Measurements from ENCODE around the gene UTF1.

GRCh38 chr10:133258066-133258817, 28.2 kb downstream of the UTF1 start:
- TF ChIP-seq POLR2A (IDR thresholded peaks at IDR 0.05) (no peak), CTCF (IDR thresholded peaks at IDR 0.05) (no peak)
